Calu3 (cell line): ENCODE data around the gene PRPH2. TPM values are rescaled to one million over a fixed set of nuclear protein-coding genes. Genes with fewer than 3 reads are reported as not detected.

Experiments
- BruUV-seq: library from RNA; stranded (reverse); fragments of 400-500 nt; replicated peaks from 2 replicates; lab custom pipeline; 2021; lab: Mats Ljungman, UMichigan
- CTCF ChIA-PET: fragments of 300-600 bp; sonication (Branson Sonifier 250); formaldehyde crosslinking; loops from one replicate; lab custom pipeline; 2022; ENCODE audit warnings: antibody characterized with exemption; lab: Charles Lee
- DNase-seq: peaks from one replicate; pipeline ENCODE4 v3.0.0; 2022
- H3K27ac Mint-ChIP-seq: one replicate; pipeline ENCODE4 v1.8.0; 2022; ENCODE audit warnings: mixed read lengths; ENCODE audit not compliant: unreplicated experiment
- H3K27me3 Mint-ChIP-seq: one replicate; pipeline ENCODE4 v1.8.0; 2022; ENCODE audit warnings: mixed read lengths; ENCODE audit not compliant: unreplicated experiment
- H3K36me3 Mint-ChIP-seq: one replicate; pipeline ENCODE4 v1.8.0; 2022; ENCODE audit warnings: mild to moderate bottlenecking, moderate library complexity, mixed read lengths; ENCODE audit not compliant: insufficient read depth, unreplicated experiment
- H3K4me1 Mint-ChIP-seq: one replicate; pipeline ENCODE4 v1.8.0; 2022; ENCODE audit warnings: mild to moderate bottlenecking, low read depth, mixed read lengths; ENCODE audit not compliant: unreplicated experiment
- H3K4me3 Mint-ChIP-seq: one replicate; pipeline ENCODE4 v1.8.0; 2022; ENCODE audit warnings: mild to moderate bottlenecking, low read depth, moderate library complexity, mixed read lengths; ENCODE audit not compliant: unreplicated experiment
- H3K9me3 Mint-ChIP-seq: one replicate; pipeline ENCODE4 v1.8.0; 2022; ENCODE audit warnings: low read depth, mixed read lengths; ENCODE audit not compliant: unreplicated experiment
- intact Hi-C: fragments of 100-400 bp; cut with micrococcal nuclease; formaldehyde crosslinking; loops from one replicate; pipeline ENCODE4 v1.10.0; 2022; ENCODE audit not compliant: unreplicated experiment
- total RNA-seq: library from RNA; stranded (reverse); gene quantifications from 2 replicates; pipeline ENCODE4 v1.2.3, GENCODE V29; 2022
- TF ChIP-seq, protein P1 (sequence below): fragments of 200-600 bp; IDR thresholded peaks from one replicate; pipeline ENCODE4 v1.8.0; 2022; ENCODE audit warnings: antibody characterized with exemption; ENCODE audit not compliant: unreplicated experiment

Gene PRPH2
- total RNA-seq, 1 experiment from 2014 or later: not detected

DNA sequence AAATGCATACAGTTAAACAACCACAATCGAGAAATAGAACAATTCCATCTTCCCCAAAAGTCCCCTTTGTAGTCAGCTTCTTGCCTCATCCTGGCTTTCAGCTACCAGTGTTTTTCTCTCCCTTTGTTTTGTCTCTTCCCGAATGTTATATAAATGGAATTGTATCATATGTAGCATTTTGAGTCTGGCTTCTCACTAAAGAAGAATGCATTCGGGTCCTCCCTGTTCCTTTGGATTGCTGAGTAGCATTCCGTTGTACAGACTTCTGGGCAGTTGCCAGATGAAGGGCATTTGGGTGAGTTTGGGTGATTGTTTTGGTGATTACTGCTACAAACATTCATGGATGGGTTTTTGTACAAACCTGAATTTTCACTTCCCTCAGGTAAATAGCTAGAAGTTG, 27.8 kb downstream of the PRPH2 start:
- H3K36me3 Mint-ChIP-seq: peaks cover 38% of the 10 kb centered on the region
- TF ChIP-seq, protein P1, sequence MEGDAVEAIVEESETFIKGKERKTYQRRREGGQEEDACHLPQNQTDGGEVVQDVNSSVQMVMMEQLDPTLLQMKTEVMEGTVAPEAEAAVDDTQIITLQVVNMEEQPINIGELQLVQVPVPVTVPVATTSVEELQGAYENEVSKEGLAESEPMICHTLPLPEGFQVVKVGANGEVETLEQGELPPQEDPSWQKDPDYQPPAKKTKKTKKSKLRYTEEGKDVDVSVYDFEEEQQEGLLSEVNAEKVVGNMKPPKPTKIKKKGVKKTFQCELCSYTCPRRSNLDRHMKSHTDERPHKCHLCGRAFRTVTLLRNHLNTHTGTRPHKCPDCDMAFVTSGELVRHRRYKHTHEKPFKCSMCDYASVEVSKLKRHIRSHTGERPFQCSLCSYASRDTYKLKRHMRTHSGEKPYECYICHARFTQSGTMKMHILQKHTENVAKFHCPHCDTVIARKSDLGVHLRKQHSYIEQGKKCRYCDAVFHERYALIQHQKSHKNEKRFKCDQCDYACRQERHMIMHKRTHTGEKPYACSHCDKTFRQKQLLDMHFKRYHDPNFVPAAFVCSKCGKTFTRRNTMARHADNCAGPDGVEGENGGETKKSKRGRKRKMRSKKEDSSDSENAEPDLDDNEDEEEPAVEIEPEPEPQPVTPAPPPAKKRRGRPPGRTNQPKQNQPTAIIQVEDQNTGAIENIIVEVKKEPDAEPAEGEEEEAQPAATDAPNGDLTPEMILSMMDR: no peak
- no peaks in the 10 kb centered on the region for H3K4me1 Mint-ChIP-seq
- H3K4me3 Mint-ChIP-seq: no peak overlapping the region
- CTCF ChIA-PET: interaction anchor here (0.7 kb wide), 1 partner anchor 22 kb away, joined by 4 read pairs; no protein-coding TSS in a partner anchor
- no peak overlapping the region for H3K27ac Mint-ChIP-seq
- DNase-seq: no peak
- no TSS peak for BruUV-seq
- no peaks in the 10 kb centered on the region for H3K27me3 Mint-ChIP-seq
- H3K9me3 Mint-ChIP-seq: no peaks in the 10 kb centered on the region
- intact Hi-C loops: no loop called here

DNA sequence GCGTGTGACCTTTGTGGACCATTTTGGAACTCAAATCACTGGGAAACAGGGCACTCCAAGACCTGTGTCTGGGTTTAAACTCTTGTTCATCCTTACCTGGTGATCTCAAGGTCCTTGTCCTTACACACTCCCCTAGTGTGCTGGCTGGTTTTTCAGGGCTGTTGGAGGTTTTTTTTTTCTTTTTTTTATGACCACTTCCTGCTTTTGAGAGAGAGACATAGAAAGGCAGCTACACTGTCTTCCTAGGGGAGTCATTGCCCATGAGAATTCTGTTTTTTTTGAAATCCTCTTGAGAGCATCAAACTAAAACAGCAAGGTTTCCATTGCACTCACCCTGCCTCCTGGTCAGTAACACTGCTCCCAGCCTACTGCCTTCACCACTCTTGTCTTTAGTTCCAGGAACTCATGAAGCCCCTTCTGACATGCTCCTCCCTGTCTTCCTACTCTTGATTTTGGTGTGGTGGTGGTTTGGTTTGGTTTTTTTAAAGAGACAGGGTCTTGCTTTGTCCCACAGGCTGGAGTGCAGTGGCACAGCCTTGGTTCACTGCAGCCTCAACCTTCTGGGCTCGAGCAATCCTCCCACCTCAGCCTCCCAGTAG, 28.6 kb downstream of the PRPH2 start:
- BruUV-seq: no TSS peak
- H3K4me1 Mint-ChIP-seq: peaks cover 3% of the 10 kb centered on the region
- H3K9me3 Mint-ChIP-seq: no peaks in the 10 kb centered on the region
- H3K36me3 Mint-ChIP-seq: peaks cover 37% of the 10 kb centered on the region
- CTCF ChIA-PET: no interaction called here
- no peaks in the 10 kb centered on the region for H3K27me3 Mint-ChIP-seq
- DNase-seq: no peak
- intact Hi-C loops: no loop called here
- no peak overlapping the region for H3K4me3 Mint-ChIP-seq
- H3K27ac Mint-ChIP-seq: no peak overlapping the region
- TF ChIP-seq, protein P1: no peak

- no peaks in the 10 kb centered on the region for H3K27me3 Mint-ChIP-seq
- intact Hi-C loops: no loop called here
- CTCF ChIA-PET: interaction anchor here (1.0 kb wide), 1 partner anchor 10 kb away, joined by 4 read pairs; no protein-coding TSS in a partner anchor
Measured at GRCh38 chr6:42692137-42692911, 30.1 kb downstream of the PRPH2 start.

DNA sequence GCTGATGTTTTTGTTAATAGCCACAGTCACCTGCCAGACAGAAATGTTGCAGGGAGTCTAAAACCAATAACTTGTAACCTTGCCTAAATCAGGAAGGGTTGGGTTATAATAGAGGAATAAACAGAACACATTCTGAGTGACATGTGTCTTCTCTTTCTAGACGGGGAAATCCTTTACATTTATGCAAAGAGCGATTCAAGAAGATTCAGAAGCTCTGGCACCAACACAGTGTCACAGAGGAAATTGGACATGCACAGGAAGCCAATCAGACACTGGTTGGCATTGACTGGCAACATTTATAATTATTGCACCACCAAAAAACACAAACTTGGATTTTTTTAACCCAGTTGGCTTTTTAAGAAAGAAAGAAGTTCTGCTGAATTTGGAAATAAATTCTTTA, 31.5 kb downstream of the PRPH2 start:
- Mint-ChIP-seq H3K36me3 (peaks cover 37% of the 10 kb centered on the region), H3K4me3 (no peak overlapping the region), H3K27me3 (no peaks in the 10 kb centered on the region), H3K27ac (no peak overlapping the region), H3K9me3 (no peaks in the 10 kb centered on the region), H3K4me1 (peaks cover 8% of the 10 kb centered on the region)
- CTCF ChIA-PET: no interaction called here
- no peak for DNase-seq
- TF ChIP-seq, protein P1: no peak
- no TSS peak for BruUV-seq
- intact Hi-C loops: no loop called here

More at GRCh38 chr6:42692137-42692911, 30.1 kb downstream of the PRPH2 start:
- no peak for DNase-seq
- Mint-ChIP-seq H3K36me3 (peaks cover 37% of the 10 kb centered on the region), H3K4me3 (no peak overlapping the region), H3K4me1 (peaks cover 8% of the 10 kb centered on the region), H3K27ac (no peak overlapping the region), H3K9me3 (no peaks in the 10 kb centered on the region)
- TF ChIP-seq, protein P1: no peak
- no TSS peak for BruUV-seq
